Bronchial epithelial cell (primary cell): ENCODE data around the gene EMC7. TPM values are rescaled to one million over a fixed set of nuclear protein-coding genes. Genes with fewer than 3 reads are reported as not detected.

ENCODE experiments used
- DNase-seq: peaks from one replicate; pipeline ENCODE4 v3.0.0-alpha.2; 2010; ENCODE audit warnings: low read depth
- FAIRE-seq: peaks from 2 replicates; lab custom pipeline; 2011; peaks lifted over from hg19 to GRCh38; lab: Jason Lieb, UNC
- H3K27me3 ChIP-seq: 2 replicates; pipeline ENCODE4 v1.5.1; 2011; ENCODE audit warnings: low read length; ENCODE audit not compliant: control insufficient read depth, insufficient read depth
- H3K36me3 ChIP-seq: 2 replicates; pipeline ENCODE4 v1.5.1; 2011; ENCODE audit warnings: low read length; ENCODE audit not compliant: control insufficient read depth, insufficient read depth
- H3K4me3 ChIP-seq: 2 replicates; pipeline ENCODE4 v1.5.1; 2011; ENCODE audit warnings: mild to moderate bottlenecking, low read depth, low read length, control low read depth
- CTCF ChIP-seq: IDR thresholded peaks from 2 replicates; pipeline ENCODE4 v1.5.1; 2011; ENCODE audit warnings: mild to moderate bottlenecking, moderate library complexity, low read length, control low read depth, inconsistent platforms; ENCODE audit not compliant: insufficient read depth, severe bottlenecking
- total RNA-seq: library from RNA; depleted of rRNA; stranded (reverse); fragments of >200 nt; gene quantifications from 2 replicates; pipeline ENCODE4 v1.2.1, GENCODE V29; 2014

Gene EMC7
- 51.7 and 57.4 TPM in 2 replicates for total RNA-seq

- FAIRE-seq (peak; percentile 79), DNase-seq (peak; percentile 98)
- H3K36me3 ChIP-seq: no peaks in the 10 kb centered on the region
- peak within 1 kb of the TSS; percentile 82 for H3K4me3 ChIP-seq
- H3K27me3 ChIP-seq: no peaks in the 10 kb centered on the region
- TF ChIP-seq CTCF: no peak
Observed at GRCh38 chr15:34101366-34102174, at the start of gene EMC7, which contains the start of gene PGBD4. Gene EMC7 (minus strand): TSS chr15:34101862. CDS start chr15:34101839, 23 bp downstream. Gene PGBD4 (plus strand): TSS chr15:34102083. CDS start chr15:34102532, 449 bp downstream.

GRCh38 chr15:34147371-34148140, 45.9 kb upstream of the EMC7 start:
- DNase-seq (peak; percentile 95), FAIRE-seq (no peak)
- no peak overlapping the region for H3K4me3 ChIP-seq
- H3K36me3 ChIP-seq: peaks cover 9% of the 10 kb centered on the region
- TF ChIP-seq CTCF: no peak
- no peaks in the 10 kb centered on the region for H3K27me3 ChIP-seq

- TF ChIP-seq CTCF: no peak
- no peaks in the 10 kb centered on the region for H3K36me3 ChIP-seq
- H3K4me3 ChIP-seq: no peak overlapping the region
- no peak for FAIRE-seq
- no peaks in the 10 kb centered on the region for H3K27me3 ChIP-seq
- DNase-seq: peak; percentile 16
Observed at GRCh38 chr15:34133511-34133910, 31.8 kb upstream of the EMC7 start.

GRCh38 chr15:34132881-34133280, 31.2 kb upstream of the EMC7 start:
- Histone ChIP-seq H3K4me3 (no peak overlapping the region), H3K27me3 (no peaks in the 10 kb centered on the region), H3K36me3 (no peaks in the 10 kb centered on the region)
- DNase-seq: no peak
- TF ChIP-seq CTCF: no peak
- FAIRE-seq: no peak

- Histone ChIP-seq H3K27me3 (no peaks in the 10 kb centered on the region), H3K4me3 (no peak overlapping the region), H3K36me3 (no peaks in the 10 kb centered on the region)
- TF ChIP-seq CTCF: no peak
- FAIRE-seq: no peak
- DNase-seq: no peak
Observed at GRCh38 chr15:34128898-34129297, 27.2 kb upstream of the EMC7 start.
